ENCODE data around the gene WT1.

Gene WT1

DNA sequence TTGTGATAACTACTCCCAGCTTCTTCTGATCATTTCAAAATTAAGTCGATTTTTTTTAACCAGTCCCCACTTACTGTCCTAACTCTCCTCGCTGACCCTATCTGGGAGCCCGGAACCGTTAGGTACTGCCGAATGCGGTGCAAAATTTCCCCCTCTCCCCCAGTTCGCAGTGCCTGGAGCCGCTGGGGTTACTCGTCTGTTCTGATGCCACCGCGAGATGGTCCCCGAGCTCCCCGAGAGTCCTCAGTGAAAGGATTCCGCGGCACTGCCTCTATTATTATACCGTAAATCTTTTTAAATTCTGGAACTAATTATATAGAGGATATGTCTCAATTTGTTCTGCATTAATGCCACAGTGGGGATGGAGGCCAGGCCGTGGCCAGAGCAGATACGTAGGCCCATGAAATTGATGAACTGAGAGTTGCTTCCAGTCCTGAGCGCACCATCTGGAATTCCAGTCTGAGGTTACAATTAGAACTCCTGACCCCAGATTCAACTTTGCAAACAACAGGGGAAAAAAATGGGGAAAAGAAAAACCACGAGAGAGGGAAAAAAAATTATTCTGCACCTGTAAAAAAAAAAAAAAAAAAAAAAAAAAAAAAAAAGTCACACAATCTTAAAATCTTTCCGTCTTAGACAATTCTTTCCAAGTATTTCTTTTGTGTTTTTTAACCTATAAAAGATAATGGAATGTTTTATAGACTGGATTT, 4.3 kb upstream of the WT1 start:
- no peak for DNase-seq
- in situ Hi-C loops (cut with HindIII; ENCODE audit: low pct_ligation_motif_present, low pct_unique_long_range_greater_than_20kb, low sequenced_read_pairs), result no loop called here

- DNase-seq, result no peak
- in situ Hi-C loops (cut with HindIII; ENCODE audit: low pct_ligation_motif_present, low pct_unique_long_range_greater_than_20kb, low sequenced_read_pairs), result no loop called here
Observed at GRCh38 chr11:32438866-32439489, 3.6 kb upstream of the WT1 start.

DNA sequence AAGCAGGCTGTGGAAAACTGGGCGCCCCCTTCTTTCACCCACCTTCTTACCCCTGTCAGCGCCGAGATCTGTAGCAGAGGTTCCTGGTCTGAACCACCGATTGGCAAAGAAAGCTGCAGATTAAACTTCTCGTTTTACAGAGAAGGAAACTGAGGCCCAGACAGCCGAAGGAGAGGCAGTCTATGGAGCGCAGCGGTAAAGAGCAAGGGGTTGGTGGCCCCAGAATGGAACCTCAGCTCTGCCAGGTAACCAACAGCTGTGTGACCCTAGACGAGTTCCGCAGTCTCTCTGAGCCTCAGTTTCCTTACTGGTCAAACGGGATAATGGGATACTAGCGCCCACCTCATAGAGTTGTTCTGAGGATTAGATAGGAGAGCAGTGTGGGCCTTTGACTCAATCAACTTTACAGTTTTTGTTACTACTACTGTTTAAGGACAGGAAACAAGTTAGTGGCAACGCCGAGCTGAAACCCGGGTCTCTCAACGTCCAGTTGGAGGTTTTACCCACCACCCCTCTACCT, 3.1 kb upstream of the WT1 start:
- in situ Hi-C loops (cut with HindIII; ENCODE audit: low pct_ligation_motif_present, low pct_unique_long_range_greater_than_20kb, low sequenced_read_pairs), result no loop called here
- no peak for DNase-seq

DNA sequence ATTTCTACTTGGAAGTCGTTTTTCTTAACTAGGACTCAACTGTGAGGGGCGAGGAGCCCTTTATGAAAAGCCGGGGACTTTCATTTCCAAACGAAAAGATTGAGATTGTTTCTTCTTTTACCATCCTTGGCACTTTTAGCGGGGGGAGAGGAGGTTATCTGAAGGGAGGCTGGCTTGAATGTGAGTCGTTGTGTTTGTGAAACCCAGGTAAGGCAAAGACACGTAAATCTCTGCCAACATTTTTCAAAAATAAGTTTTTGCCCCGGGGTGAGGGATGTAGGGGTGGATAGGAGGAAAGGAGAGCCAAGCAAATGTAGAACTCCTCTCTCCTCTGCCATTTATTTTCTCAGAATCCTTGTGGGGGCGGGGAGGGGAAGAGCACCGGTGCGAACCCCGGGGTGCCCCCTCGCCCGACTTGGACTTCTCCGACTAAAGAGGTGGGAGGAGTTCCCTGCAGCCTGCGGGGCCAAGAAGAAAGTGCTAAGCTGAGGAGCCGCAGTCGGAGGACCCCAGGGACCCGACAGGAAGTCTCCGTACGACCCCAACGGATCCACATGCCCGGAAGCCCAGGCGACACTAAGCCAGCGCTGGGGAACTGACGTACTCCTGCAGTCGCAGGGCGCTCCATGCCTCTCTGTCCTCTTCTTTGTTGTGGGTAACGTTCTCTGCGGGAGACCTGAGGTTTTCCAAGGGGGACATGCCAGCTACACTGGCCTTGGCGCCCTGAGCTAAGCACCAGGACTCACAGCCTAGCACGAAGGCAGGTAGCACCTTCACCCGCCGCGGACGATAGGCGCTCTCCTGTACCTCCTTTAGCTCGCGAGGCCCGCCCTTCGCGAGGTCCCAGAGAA, 2.4 kb upstream of the WT1 start:
- in situ Hi-C loops (cut with HindIII; ENCODE audit: low pct_ligation_motif_present, low pct_unique_long_range_greater_than_20kb, low sequenced_read_pairs), result no loop called here
- DNase-seq, result no peak

- in situ Hi-C loops (cut with HindIII; ENCODE audit: low pct_ligation_motif_present, low pct_unique_long_range_greater_than_20kb, low sequenced_read_pairs), result no loop called here
- DNase-seq, result no peak
Observed at GRCh38 chr11:32436751-32437494, 1.6 kb upstream of the WT1 start.

DNA sequence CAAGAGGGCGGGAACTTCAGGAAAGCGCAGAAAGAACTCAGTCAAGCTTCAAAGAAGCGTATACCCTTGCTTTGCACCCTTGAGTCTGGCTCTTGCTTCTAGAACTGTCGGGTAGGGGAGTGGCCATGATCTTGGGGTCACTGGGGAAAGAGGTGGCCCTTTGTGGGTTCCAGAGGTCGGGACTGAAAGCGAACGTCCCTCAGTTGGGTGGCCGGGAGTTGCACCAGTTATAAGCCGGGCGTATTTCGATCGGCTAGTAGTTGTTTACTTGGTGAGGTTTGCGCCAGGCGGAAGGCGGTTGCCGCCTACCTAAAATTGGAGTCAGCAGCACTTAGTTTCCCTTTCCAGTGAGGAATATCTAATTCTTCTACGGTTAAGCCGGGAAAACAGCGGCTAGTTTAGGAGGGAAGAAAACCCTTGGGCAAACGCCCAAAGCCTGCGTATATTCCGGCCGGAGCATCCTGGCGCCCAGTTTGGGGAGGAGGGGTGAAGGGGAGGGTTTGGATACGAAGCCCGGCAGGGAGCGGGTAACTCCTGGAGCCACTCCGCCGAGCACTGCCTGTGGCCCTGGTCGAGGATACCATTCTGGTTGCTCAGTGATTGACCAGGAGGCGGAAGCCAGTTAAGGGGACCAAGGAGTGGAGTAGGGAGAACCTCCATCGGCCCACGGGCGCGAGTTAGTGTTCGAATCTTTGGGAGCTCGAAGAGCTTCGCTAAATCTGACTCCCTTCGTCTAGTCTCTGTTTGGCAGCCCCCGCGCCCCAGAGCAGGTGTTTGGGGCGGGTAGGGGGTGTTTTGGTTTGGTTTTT, 807 bp upstream of the WT1 start:
- in situ Hi-C loops (cut with HindIII; ENCODE audit: low pct_ligation_motif_present, low pct_unique_long_range_greater_than_20kb, low sequenced_read_pairs), result no loop called here
- DNase-seq, result no peak

GRCh38 chr11:32435152-32435480, 223 bp downstream of the WT1 start:
- no peak for DNase-seq
- in situ Hi-C loops (cut with HindIII; ENCODE audit: low pct_ligation_motif_present, low pct_unique_long_range_greater_than_20kb, low sequenced_read_pairs), result no loop called here

DNA sequence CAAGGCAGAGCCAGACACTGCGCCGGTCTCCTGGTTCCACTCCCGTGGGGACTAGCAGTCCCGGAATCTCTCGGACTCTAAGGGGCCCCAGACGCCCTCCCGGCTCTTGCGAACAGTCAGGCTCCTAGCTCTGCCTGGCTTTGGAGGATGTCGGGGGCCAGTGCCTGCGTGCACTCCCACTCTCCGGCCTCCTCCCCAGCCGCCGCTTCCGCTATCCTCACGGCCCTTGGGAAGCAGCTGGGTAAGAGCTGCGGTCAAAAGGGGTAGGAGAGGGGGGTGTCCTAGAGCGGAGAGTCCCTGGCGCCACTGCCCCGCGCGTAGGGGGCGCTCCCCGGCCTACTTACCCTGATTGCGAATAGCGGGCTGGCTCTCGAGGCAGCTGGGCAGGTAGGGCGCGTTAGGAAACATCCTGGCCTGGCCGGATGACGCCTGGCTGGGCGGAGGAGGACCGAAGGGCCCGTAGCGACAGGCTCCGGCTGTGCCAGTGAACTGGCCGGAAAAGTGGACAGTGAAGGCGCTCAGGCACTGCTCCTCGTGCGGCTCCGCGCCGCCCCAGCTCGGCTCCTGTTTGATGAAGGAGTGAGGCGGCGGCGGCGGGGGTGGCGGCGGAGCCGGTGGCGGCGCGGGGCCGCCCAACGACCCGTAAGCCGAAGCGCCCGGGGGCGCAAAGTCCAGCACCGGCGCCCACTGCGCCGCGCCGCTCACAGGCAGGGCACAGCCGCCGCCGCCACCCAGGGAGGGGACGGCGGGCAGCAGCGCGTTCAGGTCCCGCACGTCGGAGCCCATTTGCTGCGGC, 785 bp downstream of the WT1 start:
- in situ Hi-C loops (cut with HindIII; ENCODE audit: low pct_ligation_motif_present, low pct_unique_long_range_greater_than_20kb, low sequenced_read_pairs), result no loop called here
- no peak for DNase-seq

GRCh38 chr11:32433914-32434355, 1.4 kb downstream of the WT1 start:
- in situ Hi-C loops (cut with HindIII; ENCODE audit: low pct_ligation_motif_present, low pct_unique_long_range_greater_than_20kb, low sequenced_read_pairs), result no loop called here

GRCh38 chr11:32433101-32433913, 2.0 kb downstream of the WT1 start:
- in situ Hi-C loops (cut with HindIII; ENCODE audit: low pct_ligation_motif_present, low pct_unique_long_range_greater_than_20kb, low sequenced_read_pairs), result no loop called here

More at GRCh38 chr11:32433914-32434355, 1.4 kb downstream of the WT1 start:
- no peak for DNase-seq

GRCh38 chr11:32432565-32432964, 2.8 kb downstream of the WT1 start:
- in situ Hi-C loops (cut with HindIII; ENCODE audit: low pct_ligation_motif_present, low pct_unique_long_range_greater_than_20kb, low sequenced_read_pairs), result no loop called here
- no peak for DNase-seq

More at GRCh38 chr11:32433101-32433913, 2.0 kb downstream of the WT1 start:
- DNase-seq, result no peak

- in situ Hi-C loops (cut with HindIII; ENCODE audit: low pct_ligation_motif_present, low pct_unique_long_range_greater_than_20kb, low sequenced_read_pairs), result no loop called here
- DNase-seq, result no peak
Observed at GRCh38 chr11:32430568-32431381, 4.6 kb downstream of the WT1 start.

DNA sequence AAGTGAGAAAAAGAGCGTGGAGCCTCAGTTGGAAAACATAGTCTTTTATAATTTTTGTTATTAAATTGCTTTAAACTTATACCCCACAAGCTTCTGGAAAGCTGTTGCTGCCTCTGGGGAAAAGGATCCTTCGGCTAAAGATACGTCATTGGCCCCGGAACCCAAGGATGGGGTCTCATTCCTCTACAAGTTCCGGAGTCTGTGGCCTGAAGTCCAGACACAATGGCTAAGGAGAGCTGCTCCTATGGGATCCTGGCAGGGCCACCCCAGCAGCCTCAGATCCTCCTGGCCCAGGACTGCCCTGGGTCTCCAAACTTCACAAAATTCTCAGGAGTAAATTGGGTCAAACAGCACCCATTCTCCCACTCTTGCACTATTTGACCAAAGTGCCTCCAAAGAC, 5.9 kb downstream of the WT1 start:
- in situ Hi-C loops (cut with HindIII; ENCODE audit: low pct_ligation_motif_present, low pct_unique_long_range_greater_than_20kb, low sequenced_read_pairs), result no loop called here
- DNase-seq, result no peak

DNA sequence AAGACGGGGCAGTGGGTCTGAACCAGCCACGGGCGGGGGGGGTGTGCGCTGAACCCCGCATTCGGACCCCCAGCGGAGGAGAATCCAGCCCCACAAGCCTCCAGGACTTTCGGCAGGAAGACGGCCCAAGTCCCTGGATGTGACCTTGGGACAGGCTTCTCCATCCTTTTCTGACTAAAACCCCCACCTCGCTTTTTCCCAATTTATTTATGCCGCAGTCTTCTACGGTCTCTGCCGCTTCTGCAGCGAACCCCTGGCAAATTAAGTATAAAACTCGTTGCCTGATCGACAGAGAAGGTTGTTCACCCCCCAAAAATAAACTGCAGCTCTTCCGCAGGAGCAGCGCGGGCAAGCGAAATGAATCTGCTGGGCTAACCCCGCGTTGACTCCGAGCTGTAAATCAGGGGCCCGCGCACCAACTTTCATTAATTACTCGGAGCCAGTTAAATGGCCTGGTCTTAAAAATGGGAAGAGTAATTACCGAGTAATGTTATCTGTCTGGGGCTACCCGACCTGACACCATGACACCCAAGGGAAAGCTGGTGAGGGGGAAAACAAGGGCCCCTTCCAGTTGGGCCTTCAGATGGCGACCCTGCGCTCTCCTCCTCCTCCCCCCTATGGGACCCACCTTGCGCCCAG, 6.6 kb downstream of the WT1 start:
- in situ Hi-C loops (cut with HindIII; ENCODE audit: low pct_ligation_motif_present, low pct_unique_long_range_greater_than_20kb, low sequenced_read_pairs), result no loop called here
- no peak for DNase-seq

DNA sequence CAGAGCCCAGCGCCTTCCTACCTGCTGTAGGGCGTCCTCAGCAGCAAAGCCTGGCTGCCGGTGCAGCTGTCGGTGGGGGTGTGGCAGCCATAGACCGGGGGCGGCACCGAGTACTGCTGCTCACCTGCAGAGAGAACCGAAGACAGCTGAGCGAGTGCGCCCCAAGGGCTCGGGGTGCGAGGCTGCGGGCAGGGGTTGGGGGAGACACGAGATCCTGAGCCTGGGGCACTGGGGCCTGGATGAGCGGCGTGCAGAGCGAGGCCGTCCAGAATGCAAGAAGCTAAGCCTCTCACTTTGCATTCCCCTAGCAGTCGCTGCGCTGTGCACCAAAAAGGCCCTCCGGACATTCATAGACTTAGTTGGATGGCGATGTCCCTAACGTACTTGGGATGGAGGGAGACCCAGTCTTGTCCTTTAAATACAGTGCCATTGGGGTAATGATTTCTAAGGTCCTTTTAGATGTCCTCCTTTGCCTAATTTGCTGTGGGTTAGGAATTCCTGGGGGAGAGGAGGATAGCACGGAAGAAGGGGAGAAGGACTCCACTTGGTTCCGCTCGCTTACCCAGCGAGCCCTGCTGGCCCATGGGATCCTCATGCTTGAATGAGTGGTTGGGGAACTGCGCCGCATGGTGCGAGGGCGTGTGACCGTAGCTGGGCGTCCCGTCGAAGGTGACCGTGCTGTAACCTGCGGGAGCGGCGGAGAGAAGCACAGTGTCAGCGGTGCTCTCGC, 7.2 kb downstream of the WT1 start:
- in situ Hi-C loops (cut with HindIII; ENCODE audit: low pct_ligation_motif_present, low pct_unique_long_range_greater_than_20kb, low sequenced_read_pairs), result no loop called here
- no peak for DNase-seq
